ENCODE results near the gene AMER1. TPM values are rescaled to one million over a fixed set of nuclear protein-coding genes. Genes with fewer than 3 reads are reported as not detected.

Gene AMER1
- total and polyA plus RNA-seq, 12 donors: 0.75 to 5.0 (median 4.2) TPM

- peaks cover 0 to 19% (median 0%) of the 10 kb centered on the region in 11 donors for H3K9me3 ChIP-seq
- H3K27ac ChIP-seq: no peak overlapping the region
- peaks cover 0 to 8% (median 0%) of the 10 kb centered on the region in 7 donors for H3K27me3 ChIP-seq
- no peak for ATAC-seq
- H3K4me1 ChIP-seq: no peaks in the 10 kb centered on the region
- H3K4me3 ChIP-seq: no peak overlapping the region
- H3K36me3 ChIP-seq: no peaks in the 10 kb centered on the region
- intact Hi-C loops (cut with DNase I): no loop called here
- no peak for DNase-seq
- no peak for TF ChIP-seq CTCF (IDR thresholded peaks at IDR 0.05)
These were observed 53.6 kb downstream of the AMER1 start for GRCh38 chrX:64151911-64152310.

- Histone ChIP-seq H3K27ac (no peak overlapping the region), H3K4me3 (no peak overlapping the region), H3K9me3 (peaks cover 0 to 8% (median 0%) of the 10 kb centered on the region in 11 donors), H3K27me3 (peaks cover 0 to 8% (median 0%) of the 10 kb centered on the region in 7 donors), H3K36me3 (no peaks in the 10 kb centered on the region), H3K4me1 (no peaks in the 10 kb centered on the region)
- ATAC-seq: no peak
- intact Hi-C loops (cut with DNase I): no loop called here
- WGBS, 2 donors: 84% methylated on average over 2 of the region's 2 CpGs
- TF ChIP-seq CTCF (IDR thresholded peaks at IDR 0.05): no peak
- no peak for DNase-seq
These were observed 54.7 kb downstream of the AMER1 start for GRCh38 chrX:64150775-64151174.

Other genes starting within 250 kb of the AMER1 start
- gene ASB12, start 24.9 kb upstream of the AMER1 start, total RNA-seq: 1 to 10 TPM in 9 of 10 donors, under 1 TPM in 1; 0.85 to 3.4 (median 2.4) TPM
- 1 to 10 TPM in 1 of 2 donors, under 1 TPM in 1; 0.51 to 1.9 TPM for gene ASB12, start 24.9 kb upstream of the AMER1 start, polyA plus RNA-seq
- under 1 TPM; 0.30 to 0.99 (median 0.70) TPM for gene MTMR8, start 189.7 kb upstream of the AMER1 start, total RNA-seq
- under 1 TPM; 0.14 to 0.66 TPM for gene MTMR8, start 189.7 kb upstream of the AMER1 start, polyA plus RNA-seq